Activated T-cell treated with anti-CD3 and anti-CD28 coated beads for 4 hours (primary cell): ENCODE results near the gene HIF1A.
A peak's percentile ranks its signal among the peaks of the same experiment; 100 is the strongest.
"Not testable (repeated sequence)": the region's sequence is repeated elsewhere in the genome, so short reads cannot be mapped to it uniquely, and the experiment has no call there.

Experiments used
- DNase-seq: peaks from one replicate; pipeline ENCODE4 v3.0.0-alpha.2; 2020

The HIF1A gene

DNA sequence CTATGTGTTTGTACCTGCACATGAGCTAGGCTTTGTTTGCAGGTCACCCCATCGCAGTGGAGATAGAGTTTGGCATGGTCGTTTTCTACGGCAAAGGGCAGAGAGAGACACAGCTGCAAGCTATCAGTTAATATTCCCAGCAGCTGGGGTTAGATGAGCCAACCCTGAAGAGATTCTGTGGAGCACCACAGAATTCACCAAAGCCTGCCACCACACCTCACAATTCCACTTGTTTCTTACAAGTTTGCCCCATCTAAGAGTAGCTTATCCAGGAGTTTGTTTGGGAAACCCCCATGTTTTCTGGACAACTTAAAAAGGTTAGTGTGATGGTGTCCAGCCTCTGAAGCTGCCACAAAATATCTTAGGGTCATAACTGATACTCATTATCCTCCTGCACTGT, 20.0 kb upstream of the HIF1A start:
- no peak for DNase-seq

- no peak for DNase-seq
Measured at GRCh38 chr14:61677479-61677878, 17.8 kb upstream of the HIF1A start.

GRCh38 chr14:61678975-61679374, 16.3 kb upstream of the HIF1A start:
- DNase-seq, result no peak

DNA sequence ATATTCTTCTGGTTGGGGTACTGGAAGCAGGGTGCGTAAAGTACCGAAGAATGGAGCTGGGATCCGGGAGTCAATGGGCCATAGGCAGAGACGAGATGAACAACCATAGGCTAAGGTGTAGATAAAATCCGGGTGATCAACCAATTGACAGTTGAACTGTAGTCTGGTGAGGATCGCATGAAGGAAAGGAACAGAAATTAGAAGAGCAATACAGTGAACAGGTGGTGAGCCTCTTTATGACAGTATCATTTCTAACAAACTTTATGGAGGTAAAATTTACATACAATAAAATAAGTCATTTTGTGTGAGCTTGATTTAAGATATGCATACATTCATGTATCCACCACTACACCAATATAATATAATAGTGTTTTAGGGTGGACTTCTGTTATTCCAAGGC, 13.9 kb upstream of the HIF1A start:
- no peak for DNase-seq

- no peak for DNase-seq
Measured at GRCh38 chr14:61683108-61683507, 12.2 kb upstream of the HIF1A start.

GRCh38 chr14:61690039-61690438, 5.3 kb upstream of the HIF1A start:
- no peak for DNase-seq

DNA sequence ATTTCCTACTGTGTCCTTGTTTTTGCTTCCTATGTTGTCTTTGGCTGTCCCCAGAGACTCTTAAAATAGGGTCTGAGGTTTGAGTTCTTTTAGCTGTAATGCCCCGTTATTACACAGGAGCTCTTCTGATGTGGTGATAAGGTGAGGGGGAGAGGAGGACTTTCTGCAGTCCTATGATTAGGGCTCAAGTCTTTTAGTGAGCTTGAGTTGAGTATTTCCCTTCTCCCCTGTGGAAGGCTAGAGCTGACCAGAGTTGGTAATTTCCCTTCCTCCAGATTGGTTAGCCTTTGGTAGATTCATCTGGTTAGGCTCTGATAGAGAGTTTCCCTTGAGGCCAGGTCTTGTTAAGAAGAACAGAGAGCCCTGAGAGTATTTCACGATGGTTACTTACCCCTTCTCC, 4.3 kb upstream of the HIF1A start:
- DNase-seq, result no peak

GRCh38 chr14:61691495-61691894, 3.8 kb upstream of the HIF1A start:
- no peak for DNase-seq

- no peak for DNase-seq
Measured at GRCh38 chr14:61694039-61694438, 1.3 kb upstream of the HIF1A start.

GRCh38 chr14:61695695-61696527, 598 bp downstream of the HIF1A start:
- peak; percentile 25 for DNase-seq

DNA sequence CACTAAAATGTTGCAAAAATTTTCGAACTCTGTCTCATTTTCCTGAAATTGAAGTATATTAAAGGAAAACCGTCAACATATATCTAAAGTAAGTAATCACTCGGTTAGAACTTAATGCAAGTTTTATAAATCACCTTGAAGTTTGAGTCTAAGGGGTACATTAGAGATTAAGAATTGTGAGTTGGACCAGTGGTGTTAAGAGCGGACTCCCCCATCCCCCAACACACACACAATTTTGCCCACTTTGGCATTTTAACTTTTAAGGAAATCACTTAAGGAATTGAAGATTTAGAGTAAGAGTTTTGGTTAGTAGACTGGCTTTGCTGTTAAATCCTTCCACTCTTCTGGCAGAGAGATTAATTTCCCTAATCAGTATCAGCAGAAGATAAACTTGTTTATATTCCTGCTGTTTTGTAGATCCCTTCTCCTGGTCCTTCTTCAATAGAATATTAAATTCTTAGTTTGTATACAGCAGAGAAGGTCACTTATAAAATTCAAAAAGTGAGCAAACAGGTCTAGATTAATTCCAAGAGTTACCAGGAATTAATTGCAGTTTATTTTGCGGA, 1.5 kb downstream of the HIF1A start:
- DNase-seq, result no peak

- no peak for DNase-seq
Measured at GRCh38 chr14:61698206-61698980, 3.1 kb downstream of the HIF1A start.

DNA sequence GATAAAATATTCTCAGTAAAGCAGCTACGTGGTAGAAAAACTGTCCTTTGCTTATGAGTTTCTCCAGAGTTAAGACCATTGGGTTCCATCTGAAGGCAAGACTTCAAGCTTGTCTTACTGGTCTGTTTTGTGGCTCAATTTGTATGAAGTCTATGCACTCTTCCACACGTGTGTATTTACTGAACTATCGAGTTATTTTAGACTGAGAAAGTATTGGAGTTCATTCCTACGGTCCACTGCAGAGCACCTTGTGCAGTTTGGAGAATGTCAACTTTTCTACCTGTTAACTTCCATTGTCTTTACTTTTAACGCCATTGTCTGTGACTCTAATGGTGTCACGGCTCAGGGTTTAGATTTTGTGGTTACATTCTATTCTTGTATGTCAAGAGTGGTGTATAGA, 3.7 kb downstream of the HIF1A start:
- no peak for DNase-seq

DNA sequence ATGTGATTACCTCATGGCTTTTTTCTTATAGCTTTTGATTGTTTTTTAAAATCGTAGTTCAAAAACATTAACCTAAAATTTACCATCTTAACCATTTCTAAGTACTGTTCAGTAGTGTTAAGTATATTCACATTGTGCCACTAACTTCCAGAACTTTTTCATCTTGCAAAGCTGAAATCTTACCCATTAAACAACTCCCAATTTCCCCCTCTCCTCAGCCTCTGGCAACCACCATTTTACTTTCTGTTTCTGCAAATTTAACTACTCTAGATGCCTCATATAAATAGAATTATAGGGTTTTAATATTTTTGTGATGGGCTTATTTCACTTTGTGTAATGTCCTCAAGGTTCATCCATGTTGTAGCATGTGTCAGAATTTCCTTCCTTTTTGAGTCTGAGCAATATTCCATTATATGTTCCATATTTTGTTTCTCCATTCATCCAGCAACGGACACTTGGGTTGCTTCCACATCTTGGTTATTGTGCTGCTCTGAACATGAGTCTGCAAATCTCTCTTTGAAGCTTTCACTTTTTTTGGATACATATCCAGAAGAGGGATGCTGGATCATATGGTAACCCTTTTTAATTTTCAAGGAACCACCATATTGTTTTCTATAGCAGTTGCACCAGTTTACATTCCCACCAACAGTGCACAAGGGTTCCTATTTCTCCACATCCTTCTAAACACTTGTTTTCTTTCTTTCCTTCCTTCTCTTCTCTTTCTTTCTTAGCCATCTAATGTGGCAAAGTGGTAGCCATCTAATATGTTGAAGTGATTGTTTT, 5.0 kb downstream of the HIF1A start:
- no peak for DNase-seq

GRCh38 chr14:61701946-61702345, 6.6 kb downstream of the HIF1A start:
- DNase-seq, result no peak

- no peak for DNase-seq
Measured at GRCh38 chr14:61703342-61704129, 8.2 kb downstream of the HIF1A start.

DNA sequence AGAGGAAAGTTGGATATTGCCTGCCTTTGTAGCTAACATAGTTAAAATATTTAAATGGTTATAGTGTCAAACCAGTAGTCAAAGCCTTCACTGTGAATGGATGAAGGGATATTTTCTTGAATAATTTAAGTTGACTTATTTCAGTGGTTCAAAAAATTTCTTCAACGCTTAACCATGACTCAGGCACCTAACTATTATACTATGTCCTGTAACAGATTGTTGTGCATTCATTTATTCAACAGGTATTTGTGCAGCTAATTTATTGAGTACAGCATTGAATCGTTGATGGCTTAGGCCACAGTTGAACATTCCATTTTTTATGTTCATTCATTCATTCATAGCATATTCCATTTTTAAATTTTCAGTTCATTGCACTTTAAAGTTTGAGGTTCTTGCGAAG, 9.2 kb downstream of the HIF1A start:
- DNase-seq, result no peak

DNA sequence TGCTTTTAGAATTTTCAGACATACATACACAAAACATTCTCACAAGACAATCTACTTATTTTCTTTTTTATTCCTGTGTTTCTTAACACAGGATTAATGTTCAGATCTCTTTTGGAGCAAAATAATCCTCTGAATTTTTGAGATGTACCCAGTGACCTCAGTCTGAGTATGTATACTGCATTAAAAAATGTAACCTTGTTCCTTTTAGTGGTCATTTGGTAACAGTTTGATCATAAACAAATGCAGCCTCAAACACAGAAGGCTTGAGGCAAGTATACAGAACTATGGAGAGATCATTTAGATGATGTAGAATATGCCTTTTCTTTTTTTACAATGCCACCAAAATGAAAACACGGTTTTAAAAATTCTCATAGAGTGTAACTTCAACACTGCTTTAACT, 9.7 kb downstream of the HIF1A start:
- DNase-seq, result no peak

- DNase-seq, result no peak
Measured at GRCh38 chr14:61706096-61706690, 10.9 kb downstream of the HIF1A start.

DNA sequence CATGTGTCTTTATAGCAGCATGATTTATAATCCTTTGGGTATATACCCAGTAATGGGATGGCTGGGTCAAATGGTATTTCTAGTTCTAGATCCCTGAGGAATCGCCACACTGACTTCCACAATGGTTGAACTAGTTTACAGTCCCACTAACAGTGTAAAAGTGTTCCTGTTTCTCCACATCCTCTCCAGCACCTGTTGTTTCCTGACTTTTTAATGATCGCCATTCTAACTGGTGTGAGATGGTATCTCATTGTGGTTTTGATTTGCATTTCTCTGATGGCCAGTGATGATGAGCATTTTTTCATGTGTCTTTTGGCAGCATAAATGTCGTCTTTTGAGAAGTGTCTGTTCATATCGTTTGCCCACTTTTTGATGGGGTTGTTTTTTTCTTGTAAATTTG, 12.5 kb downstream of the HIF1A start:
- not testable (repeated sequence) for DNase-seq

- DNase-seq, result not testable (repeated sequence)
Measured at GRCh38 chr14:61708693-61709092, 13.4 kb downstream of the HIF1A start.
